Activated CD4-positive, alpha-beta T cell treated with anti-CD3 and anti-CD28 coated beads, Interleukin-2, amount 50 U/mL, for 16 hours (primary cell): ENCODE results near the gene CDH23.

Experiments used
- DNase-seq: peaks from one replicate; pipeline ENCODE4 v3.0.0-alpha.2; 2020

CDH23 gene

DNA sequence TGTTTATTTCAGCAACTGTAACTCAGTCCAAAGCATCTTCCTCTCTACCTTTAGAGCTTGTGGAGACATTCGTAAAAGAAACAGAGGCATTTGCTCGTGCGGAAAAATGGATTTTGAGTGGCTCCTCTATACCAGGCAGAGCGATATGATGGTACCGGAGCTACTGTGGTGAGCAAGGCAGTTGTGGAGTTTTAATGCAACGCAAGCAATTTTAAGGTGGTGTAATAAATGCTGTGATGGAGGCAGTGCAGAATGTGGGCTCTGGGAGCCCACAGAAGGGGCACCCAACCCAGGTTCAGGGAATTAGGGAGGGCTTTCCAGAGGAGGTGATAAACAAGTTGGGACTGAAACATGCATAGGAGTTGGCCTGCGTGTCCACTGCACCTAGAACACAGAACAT, 149.5 kb downstream of the CDH23 start:
- no peak for DNase-seq

DNA sequence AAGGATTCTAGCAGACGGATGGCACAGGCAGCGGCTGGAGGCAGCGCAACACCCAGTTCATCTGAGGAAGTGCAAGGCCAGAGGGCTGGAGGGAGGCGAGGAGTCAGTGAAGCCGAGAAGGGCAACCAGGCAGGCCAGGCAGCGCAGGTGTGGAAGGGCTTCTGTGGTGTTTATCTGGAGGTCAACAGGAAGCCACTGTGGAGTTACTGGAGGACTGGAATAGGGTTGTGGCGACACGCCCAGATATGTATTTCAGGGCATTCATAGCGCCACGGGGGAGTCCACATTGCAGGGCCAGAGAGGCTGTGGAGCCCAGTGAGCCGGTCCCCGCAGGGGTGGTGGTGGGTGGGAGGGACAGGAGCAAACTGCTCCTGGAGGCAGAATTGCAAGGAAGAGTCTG, 150.6 kb downstream of the CDH23 start:
- DNase-seq: no peak

- peak; percentile 48 for DNase-seq
Measured at GRCh38 chr10:71547876-71548846, 151.4 kb downstream of the CDH23 start.

DNA sequence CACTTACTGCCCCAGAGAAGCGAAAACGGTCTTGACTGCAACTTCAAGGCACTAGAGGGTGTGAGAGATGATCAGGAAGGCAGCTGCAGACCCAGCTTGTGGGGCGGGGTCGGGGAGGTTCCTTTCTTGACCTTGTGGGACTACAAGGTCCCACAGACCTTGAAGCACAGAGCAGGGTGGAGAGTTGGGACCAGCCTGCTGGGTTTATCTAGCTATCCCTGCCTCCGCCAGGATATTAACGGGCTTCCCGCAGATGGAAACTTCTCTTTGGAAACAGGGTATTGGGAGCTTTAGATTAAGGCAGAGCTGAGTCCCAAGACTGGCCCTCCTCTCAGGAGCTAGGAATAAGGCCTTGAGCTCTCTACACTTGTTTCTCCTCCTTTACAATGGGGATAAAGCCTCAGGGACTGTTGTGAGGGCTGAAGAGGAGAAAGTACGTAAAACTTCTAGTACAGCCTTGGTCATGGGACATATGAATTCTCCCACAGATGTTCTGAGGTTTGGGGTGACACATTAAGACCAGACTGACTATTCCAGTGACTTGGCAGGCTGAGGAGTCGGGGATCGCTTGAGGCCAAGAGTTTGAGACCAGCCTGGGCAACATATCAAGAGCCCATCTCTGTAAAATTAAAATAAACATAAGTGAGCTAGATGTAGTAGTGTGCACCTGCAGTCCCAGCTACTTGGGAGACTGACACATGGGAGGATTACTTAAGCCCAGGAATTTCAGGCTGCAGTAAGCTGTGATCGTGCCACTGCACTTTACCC, 153.2 kb downstream of the CDH23 start:
- no peak for DNase-seq

GRCh38 chr10:71550628-71551027, 153.9 kb downstream of the CDH23 start:
- DNase-seq: no peak

DNA sequence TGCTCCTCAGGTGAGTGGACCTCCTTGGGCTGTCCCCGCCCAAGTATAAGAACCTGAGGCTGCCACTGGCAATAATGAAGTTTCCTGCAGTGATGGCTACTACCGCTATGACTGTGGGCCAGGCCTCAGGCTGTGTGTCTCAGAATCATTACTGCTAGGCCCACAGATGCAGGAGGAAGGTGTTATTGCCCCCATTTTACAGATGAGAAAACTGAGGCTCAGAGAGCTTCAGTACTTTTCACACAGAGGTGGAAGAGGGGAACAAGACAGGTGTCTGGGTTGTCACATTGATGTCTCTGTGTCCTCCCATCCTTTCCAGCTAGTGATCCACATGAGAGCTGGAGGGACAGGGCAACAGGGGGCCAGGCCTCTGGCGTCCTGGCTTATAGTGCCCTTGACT, 155.2 kb downstream of the CDH23 start:
- DNase-seq: no peak

- no peak for DNase-seq
Measured at GRCh38 chr10:71553432-71553831, 156.7 kb downstream of the CDH23 start.

DNA sequence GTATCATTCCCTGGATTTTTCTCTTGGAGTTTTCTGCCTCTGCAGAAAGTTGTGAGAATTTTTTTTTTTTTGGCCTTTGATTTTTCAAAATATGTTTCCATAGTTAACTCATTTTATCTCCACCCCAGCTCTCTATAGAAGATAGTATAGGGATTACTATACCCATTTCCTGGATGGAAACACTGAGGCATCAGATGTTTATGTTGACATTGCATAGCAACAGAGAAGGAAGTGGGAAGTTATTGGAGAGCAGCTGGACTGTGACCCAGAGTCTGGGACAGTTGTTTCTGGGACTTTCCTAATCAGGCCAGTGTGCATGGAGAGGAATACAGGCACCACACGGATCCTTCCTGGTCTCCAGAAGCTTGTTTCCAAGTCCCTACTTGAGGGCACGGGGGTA, 158.0 kb downstream of the CDH23 start:
- peak; percentile 24 for DNase-seq

GRCh38 chr10:71555087-71555723, 158.5 kb downstream of the CDH23 start:
- DNase-seq: no peak

DNA sequence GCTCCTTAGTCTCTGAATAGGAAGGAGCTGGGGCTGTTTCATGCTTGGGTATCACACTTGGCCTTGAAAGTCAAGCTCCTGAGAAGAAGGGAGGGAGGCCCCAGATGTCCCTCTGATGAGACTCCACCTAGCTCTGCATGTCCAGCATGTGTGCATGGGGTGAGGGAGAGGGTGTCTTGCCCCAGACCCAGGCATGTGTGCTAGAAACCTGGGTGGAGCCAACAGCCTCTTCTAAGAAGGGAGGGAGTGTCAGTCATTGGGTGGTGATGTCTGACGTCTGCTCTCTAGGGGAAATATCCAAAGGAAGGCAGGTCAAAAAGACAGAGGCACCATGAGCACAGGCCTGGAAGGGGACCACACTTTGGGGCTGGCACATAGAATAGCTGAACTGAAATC, 159.0 kb downstream of the CDH23 start:
- no peak for DNase-seq

GRCh38 chr10:71558991-71559390, 162.3 kb downstream of the CDH23 start:
- no peak for DNase-seq

GRCh38 chr10:71561003-71561574, 164.4 kb downstream of the CDH23 start:
- DNase-seq: no peak

- no peak for DNase-seq
Measured at GRCh38 chr10:71562181-71562580, 165.5 kb downstream of the CDH23 start.

DNA sequence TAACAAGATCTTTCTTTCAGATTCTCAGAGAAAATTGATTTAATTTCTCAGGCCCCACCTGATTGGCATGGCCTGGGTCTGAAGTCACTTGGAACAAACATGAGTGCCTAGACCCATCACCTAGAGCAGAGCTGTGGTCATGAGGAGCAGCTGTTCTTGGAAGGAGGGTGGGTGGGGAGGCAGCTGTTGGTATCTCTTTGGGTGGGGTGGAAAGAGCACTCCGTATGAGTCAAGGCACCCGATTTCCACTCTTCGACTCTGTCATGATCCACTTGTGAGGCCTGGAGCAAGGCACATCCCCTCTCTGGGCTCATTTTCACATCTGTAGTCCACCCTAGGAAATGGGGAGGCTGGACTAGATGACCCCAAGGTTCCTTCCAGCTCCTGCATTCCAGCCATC, 166.2 kb downstream of the CDH23 start:
- no peak for DNase-seq

GRCh38 chr10:71564194-71564820, 167.6 kb downstream of the CDH23 start:
- no peak for DNase-seq

- DNase-seq: no peak
Measured at GRCh38 chr10:71565284-71566000, 168.7 kb downstream of the CDH23 start.

GRCh38 chr10:71567006-71567405, 170.3 kb downstream of the CDH23 start:
- DNase-seq: no peak

- DNase-seq: no peak
Measured at GRCh38 chr10:71568896-71569492, 172.3 kb downstream of the CDH23 start.

- peak; percentile 80 for DNase-seq
Measured at GRCh38 chr10:71569775-71570588, 173.3 kb downstream of the CDH23 start.

- no peak for DNase-seq
Measured at GRCh38 chr10:71571460-71572175, 174.9 kb downstream of the CDH23 start.
